OCI-LY3 (cell line): Measurements from ENCODE around the gene HIRIP3.

Source experiments
- H2AFZ ChIP-seq: fragments of 200-600, 300-600 bp; shearing (Covaris generic); 2 replicates; pipeline ENCODE4 v1.6.0; 2014; ENCODE audit warnings: antibody characterized with exemption, low read depth, low read length
- H3K27ac ChIP-seq: fragments of 200-600, 300-600 bp; sonication (generic); 2 replicates; pipeline ENCODE4 v1.5.1; 2014; ENCODE audit warnings: mild to moderate bottlenecking, low read length, moderate library complexity, mixed read lengths
- H3K27me3 ChIP-seq: fragments of 200-600, 300-600 bp; sonication (generic); 2 replicates; pipeline ENCODE4 v1.6.1; 2014; ENCODE audit warnings: low read depth, low read length, mixed read lengths
- H3K36me3 ChIP-seq: fragments of 200-600, 300-600 bp; sonication (generic); replicated peaks from 2 replicates; pipeline ENCODE3; 2014; ENCODE audit warnings: low read depth, low read length, mixed read lengths
- H3K4me1 ChIP-seq: fragments of 300-600, 200-600 bp; sonication (generic); 2 replicates; pipeline ENCODE4 v1.6.1; 2014; ENCODE audit warnings: low read length, mixed read lengths
- H3K4me2 ChIP-seq: fragments of 200-600, 300-600 bp; sonication (generic); 2 replicates; pipeline ENCODE4 v1.6.1; 2014; ENCODE audit warnings: low read length, mixed read lengths
- H3K4me3 ChIP-seq: fragments of 300-600, 200-600 bp; sonication (generic); 2 replicates; pipeline ENCODE4 v1.5.1; 2014; ENCODE audit warnings: antibody characterized with exemption, mild to moderate bottlenecking, low read length, moderate library complexity
- H3K79me2 ChIP-seq: fragments of 300-600, 200-600 bp; shearing (Covaris generic); 2 replicates; pipeline ENCODE4 v1.6.1; 2014; ENCODE audit warnings: mild to moderate bottlenecking, low read length, mixed read lengths
- H3K9ac ChIP-seq: fragments of 300-600, 200-600 bp; shearing (Covaris generic); 2 replicates; pipeline ENCODE4 v1.6.0; 2014; ENCODE audit warnings: mild to moderate bottlenecking, low read length, moderate library complexity
- H3K9me3 ChIP-seq: fragments of 200-600, 300-600 bp; shearing (Covaris generic); 2 replicates; pipeline ENCODE4 v1.6.1; 2014; ENCODE audit warnings: low read length, mixed read lengths; ENCODE audit not compliant: insufficient read depth
- H4K20me1 ChIP-seq: fragments of 200-600, 300-600 bp; sonication (generic); 2 replicates; pipeline ENCODE4 v1.6.1; 2016; ENCODE audit warnings: low read length, mixed read lengths; ENCODE audit not compliant: insufficient read depth
- CTCF ChIP-seq: fragments of 200-600, 300-600 bp; sonication (generic); IDR thresholded peaks from 2 replicates; pipeline ENCODE4 v1.5.1; 2014; ENCODE audit warnings: antibody characterized with exemption, low read length, low read depth
- EZH2phosphoT487 ChIP-seq: fragments of 200-600 bp; shearing (Covaris generic); IDR thresholded peaks from 2 replicates; pipeline ENCODE4 v1.6.1; 2018; ENCODE audit warnings: antibody characterized with exemption, mixed run types, low read depth

HIRIP3 gene

DNA sequence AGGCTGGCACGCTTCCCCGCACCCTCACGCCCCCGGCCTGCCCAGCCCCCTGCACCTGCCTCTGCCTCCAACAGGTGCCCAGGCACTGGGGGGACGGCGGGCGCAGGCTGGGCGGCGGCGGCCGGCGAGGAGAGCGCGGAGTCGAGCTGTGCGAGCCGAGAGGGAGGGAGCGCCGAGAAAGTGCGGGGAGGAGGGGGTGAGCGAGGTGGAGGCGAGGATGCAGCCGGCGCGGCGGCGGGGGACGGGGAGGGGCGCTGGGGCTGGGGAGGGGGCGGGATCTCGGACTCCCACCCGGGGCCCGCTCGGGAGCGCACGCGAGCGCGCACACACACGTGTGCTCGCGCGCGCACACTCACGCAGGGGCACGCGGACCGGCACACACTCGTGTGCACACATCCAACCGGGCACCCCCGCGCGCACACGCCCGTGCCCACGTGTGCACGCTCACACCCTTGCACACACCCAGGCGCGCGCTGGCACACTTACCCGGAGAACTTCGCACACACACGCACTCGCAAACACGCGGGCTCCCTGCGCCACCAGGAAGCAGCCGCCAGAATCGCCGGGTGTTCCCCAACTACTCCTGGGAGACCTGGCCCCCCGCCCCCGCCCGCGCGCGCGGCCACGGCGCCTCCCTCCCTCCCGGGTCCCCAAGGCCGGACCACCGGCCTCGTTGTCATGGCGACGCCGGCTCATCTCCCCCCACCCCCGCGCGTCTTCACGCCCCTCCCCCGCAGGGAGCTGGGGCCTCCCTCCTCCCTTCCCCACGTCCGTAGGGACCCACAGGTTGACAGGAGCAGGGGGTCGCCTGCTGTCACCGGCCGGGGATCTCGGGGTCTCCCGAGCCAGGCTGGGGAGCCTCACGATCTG lies 15.7 kb upstream of the HIRIP3 start, which contains the start of gene DOC2A:
DOC2A (minus strand) TSS at position 184 of the 870 bp plus-strand sequence. CDS start 805 bp downstream, outside the sequence.
- peak within 1 kb of the TSS; percentile 79 for H3K4me3 ChIP-seq
- H3K36me3 ChIP-seq: no peaks in the 10 kb centered on the region
- peak within 1 kb of the TSS; percentile 75 for H2AFZ ChIP-seq
- H3K4me2 ChIP-seq: peak within 1 kb of the TSS; percentile 85
- H3K9me3 ChIP-seq: no peaks in the 10 kb centered on the region
- H3K27me3 ChIP-seq: no peaks in the 10 kb centered on the region
- peaks cover 20% of the 10 kb centered on the region for H3K4me1 ChIP-seq
- H3K79me2 ChIP-seq: no peaks in the 10 kb centered on the region
- no peaks in the 10 kb centered on the region for H4K20me1 ChIP-seq
- no peak within 1 kb of the TSS for H3K27ac ChIP-seq
- peak within 1 kb of the TSS; percentile 68 for H3K9ac ChIP-seq
- no peak for TF ChIP-seq EZH2phosphoT487
- TF ChIP-seq CTCF: no peak

GRCh38 chr16:30009990-30010843 lies 14.8 kb upstream of the HIRIP3 start:
- Histone ChIP-seq H2AFZ (peak overlapping the region; percentile 29; the same call in 1 of the 2 replicates), H3K4me3 (peak overlapping the region; percentile 79), H3K36me3 (no peaks in the 10 kb centered on the region)

GRCh38 chr16:30009085-30009862 lies 13.9 kb upstream of the HIRIP3 start:
- no peak for TF ChIP-seq EZH2phosphoT487
- TF ChIP-seq CTCF: no peak
- H3K79me2 ChIP-seq: no peaks in the 10 kb centered on the region
- peaks cover 24% of the 10 kb centered on the region for H3K4me1 ChIP-seq
- no peak overlapping the region for H3K4me2 ChIP-seq
- H3K27ac ChIP-seq: no peak overlapping the region
- H3K9me3 ChIP-seq: no peaks in the 10 kb centered on the region
- no peak overlapping the region for H3K4me3 ChIP-seq
- H3K27me3 ChIP-seq: no peaks in the 10 kb centered on the region
- no peaks in the 10 kb centered on the region for H4K20me1 ChIP-seq
- H3K9ac ChIP-seq: no peak overlapping the region
- H2AFZ ChIP-seq: no peak overlapping the region
- no peaks in the 10 kb centered on the region for H3K36me3 ChIP-seq

More at GRCh38 chr16:30009990-30010843, 14.8 kb upstream of the HIRIP3 start:
- no peaks in the 10 kb centered on the region for H3K9me3 ChIP-seq
- H4K20me1 ChIP-seq: no peaks in the 10 kb centered on the region
- TF ChIP-seq EZH2phosphoT487: no peak
- TF ChIP-seq CTCF: no peak
- no peaks in the 10 kb centered on the region for H3K27me3 ChIP-seq
- H3K79me2 ChIP-seq: no peaks in the 10 kb centered on the region
- no peak overlapping the region for H3K27ac ChIP-seq
- H3K4me1 ChIP-seq: peaks cover 20% of the 10 kb centered on the region
- peak overlapping the region; percentile 68 for H3K9ac ChIP-seq
- peak overlapping the region; percentile 85 for H3K4me2 ChIP-seq
